ENCODE measurements around the gene KCNK18.
A peak's percentile ranks its signal among the peaks of the same experiment; 100 is the strongest.

KCNK18 gene

DNA sequence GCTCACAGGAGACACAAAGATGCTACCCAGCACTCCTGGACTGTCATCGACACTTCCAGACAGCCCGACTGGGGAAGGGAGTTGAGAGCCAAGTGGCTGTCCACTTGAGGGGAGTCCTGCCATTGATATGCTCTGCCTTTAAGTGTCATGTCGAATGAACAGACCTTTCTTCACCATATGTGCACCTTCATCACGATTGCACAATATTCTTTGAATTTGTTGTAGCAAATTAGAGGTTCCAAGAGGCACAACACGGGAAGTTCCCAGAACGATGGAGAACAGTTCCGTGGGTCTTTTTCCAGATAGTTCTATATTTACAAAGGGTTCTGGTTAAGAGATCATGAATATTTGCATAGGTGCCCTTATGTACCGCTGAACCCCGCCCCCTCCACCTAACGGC is 59.6 kb downstream of the KCNK18 start:
- Histone ChIP-seq H3K4me3 (ENCODE audit: low read depth in 1 of 2, low read length in 1 of 2) (no peak overlapping the region), H3K4me1 (ENCODE audit: control insufficient read depth in 1 of 2, insufficient read depth in 1 of 2, low read depth in 1 of 2, low read length in 1 of 2) (peaks cover 10 to 25% of the 10 kb centered on the region in 2 experiments), H3K27ac (no peak overlapping the region), H3K36me3 (peaks cover 5% of the 10 kb centered on the region), H3K9me3 (no peaks in the 10 kb centered on the region), H3K27me3 (no peaks in the 10 kb centered on the region)
- TF ChIP-seq, protein P1, sequence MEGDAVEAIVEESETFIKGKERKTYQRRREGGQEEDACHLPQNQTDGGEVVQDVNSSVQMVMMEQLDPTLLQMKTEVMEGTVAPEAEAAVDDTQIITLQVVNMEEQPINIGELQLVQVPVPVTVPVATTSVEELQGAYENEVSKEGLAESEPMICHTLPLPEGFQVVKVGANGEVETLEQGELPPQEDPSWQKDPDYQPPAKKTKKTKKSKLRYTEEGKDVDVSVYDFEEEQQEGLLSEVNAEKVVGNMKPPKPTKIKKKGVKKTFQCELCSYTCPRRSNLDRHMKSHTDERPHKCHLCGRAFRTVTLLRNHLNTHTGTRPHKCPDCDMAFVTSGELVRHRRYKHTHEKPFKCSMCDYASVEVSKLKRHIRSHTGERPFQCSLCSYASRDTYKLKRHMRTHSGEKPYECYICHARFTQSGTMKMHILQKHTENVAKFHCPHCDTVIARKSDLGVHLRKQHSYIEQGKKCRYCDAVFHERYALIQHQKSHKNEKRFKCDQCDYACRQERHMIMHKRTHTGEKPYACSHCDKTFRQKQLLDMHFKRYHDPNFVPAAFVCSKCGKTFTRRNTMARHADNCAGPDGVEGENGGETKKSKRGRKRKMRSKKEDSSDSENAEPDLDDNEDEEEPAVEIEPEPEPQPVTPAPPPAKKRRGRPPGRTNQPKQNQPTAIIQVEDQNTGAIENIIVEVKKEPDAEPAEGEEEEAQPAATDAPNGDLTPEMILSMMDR (IDR thresholded peaks at IDR 0.05), result no peak

DNA sequence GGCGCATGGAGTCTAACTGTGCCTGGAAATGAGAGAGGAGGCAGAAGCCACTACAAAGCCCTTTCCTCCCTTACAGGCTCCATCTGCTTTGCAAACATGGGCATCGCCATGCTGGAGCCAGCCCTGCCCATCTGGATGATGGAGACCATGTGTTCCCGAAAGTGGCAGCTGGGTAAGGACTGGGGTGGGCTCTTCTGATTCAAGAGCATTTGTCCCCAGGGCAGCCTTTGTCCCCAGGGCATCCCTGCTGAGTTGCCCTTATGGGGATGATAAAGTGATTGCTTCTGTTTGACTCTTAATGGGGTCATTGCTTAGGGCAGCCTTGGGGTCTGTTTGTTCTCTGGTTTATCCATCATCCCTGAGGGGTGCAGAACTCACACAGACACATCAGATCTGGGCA is 60.4 kb downstream of the KCNK18 start:
- Histone ChIP-seq H3K36me3 (peaks cover 5% of the 10 kb centered on the region), H3K27ac (no peak overlapping the region), H3K4me3 (ENCODE audit: low read depth in 1 of 2, low read length in 1 of 2) (no peak overlapping the region), H3K4me1 (ENCODE audit: control insufficient read depth in 1 of 2, insufficient read depth in 1 of 2, low read depth in 1 of 2, low read length in 1 of 2) (peaks cover 10 to 25% of the 10 kb centered on the region in 2 experiments), H3K27me3 (no peaks in the 10 kb centered on the region), H3K9me3 (no peaks in the 10 kb centered on the region)
- TF ChIP-seq, protein P1 (IDR thresholded peaks at IDR 0.05), result no peak

DNA sequence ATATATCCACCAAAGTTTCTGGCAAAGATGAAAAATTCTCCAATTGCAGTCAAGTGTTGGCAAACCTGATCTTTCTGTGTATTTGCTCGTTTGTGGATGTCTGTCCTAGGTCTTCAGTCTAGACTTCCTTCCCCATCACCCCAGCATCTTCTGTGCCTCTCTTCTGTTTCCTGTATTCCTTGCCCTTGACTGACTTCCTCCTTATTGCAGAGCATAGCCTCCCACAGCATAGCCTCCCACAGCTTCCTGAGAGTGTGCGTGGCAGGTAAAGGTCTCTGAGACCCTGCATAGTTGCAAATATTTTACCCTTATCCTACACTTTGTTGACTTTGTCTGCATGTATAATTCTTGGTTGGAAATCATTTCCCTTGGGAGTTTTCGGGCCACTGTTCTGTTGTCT is 62.0 kb downstream of the KCNK18 start:
- H3K9me3 ChIP-seq, result no peaks in the 10 kb centered on the region
- TF ChIP-seq, protein P1 (IDR thresholded peaks at IDR 0.05), result no peak
- H3K27ac ChIP-seq, result peak overlapping the region; percentile 12
- peak overlapping the region in 1 of 2 experiments; percentile 1 for H3K4me3 ChIP-seq (ENCODE audit: low read depth in 1 of 2, low read length in 1 of 2)
- no peaks in the 10 kb centered on the region for H3K27me3 ChIP-seq
- H3K4me1 ChIP-seq (ENCODE audit: control insufficient read depth in 1 of 2, insufficient read depth in 1 of 2, low read depth in 1 of 2, low read length in 1 of 2), result peaks cover 10 to 25% of the 10 kb centered on the region in 2 experiments
- peaks cover 5% of the 10 kb centered on the region for H3K36me3 ChIP-seq
